ENCODE data around the gene NCAM2.

Gene NCAM2

GRCh38 chr21:20997636-20998455 is at the start of gene NCAM2:
Gene NCAM2, plus strand, starts transcription at chr21:20998409.
- no peak for TF ChIP-seq CTCF (IDR thresholded peaks at IDR 0.05)

GRCh38 chr21:20949884-20950283 is 48.3 kb upstream of the NCAM2 start:
- TF ChIP-seq CTCF (IDR thresholded peaks at IDR 0.05), result no peak

- TF ChIP-seq CTCF (IDR thresholded peaks at IDR 0.05), result no peak
Measured at GRCh38 chr21:20965816-20966215, 32.4 kb upstream of the NCAM2 start.

- TF ChIP-seq CTCF (IDR thresholded peaks at IDR 0.05), result no peak
Measured at GRCh38 chr21:20968391-20968790, 29.8 kb upstream of the NCAM2 start.

- no peak for TF ChIP-seq CTCF (IDR thresholded peaks at IDR 0.05)
Measured at GRCh38 chr21:20970691-20971090, 27.5 kb upstream of the NCAM2 start.

GRCh38 chr21:20971296-20971921 is 26.8 kb upstream of the NCAM2 start:
- TF ChIP-seq CTCF (IDR thresholded peaks at IDR 0.05), result peak; percentile 63

- no peak for TF ChIP-seq CTCF (IDR thresholded peaks at IDR 0.05)
Measured at GRCh38 chr21:20994790-20995189, 3.4 kb upstream of the NCAM2 start.

All from LNCAP (cell line).